ENCODE results near the gene FBLIM1.

Gene FBLIM1

GRCh38 chr1:15722836-15723532 is 35.6 kb upstream of the FBLIM1 start:
- Histone ChIP-seq H3K36me3 (ENCODE audit: control insufficient read depth, low read length) (peaks cover 33% of the 10 kb centered on the region), H3K9me3 (ENCODE audit: control insufficient read depth, insufficient read depth, low read length) (no peaks in the 10 kb centered on the region), H3F3A (ENCODE audit: control insufficient read depth, insufficient read depth) (no peaks in the 10 kb centered on the region), H3K9me2 (replicated peaks; ENCODE audit: control insufficient read depth, low read length) (no peaks in the 10 kb centered on the region), H3K4me1 (ENCODE audit: control insufficient read depth, low read length) (no peaks in the 10 kb centered on the region), H3K79me2 (ENCODE audit: control insufficient read depth, low read length) (no peaks in the 10 kb centered on the region), H3K4me3 (ENCODE audit: low read length) (no peak overlapping the region), H4K20me1 (ENCODE audit: control insufficient read depth, insufficient read depth, low read depth, low read length) (no peaks in the 10 kb centered on the region), H3K4me2 (ENCODE audit: low read length) (no peak overlapping the region), H3K27ac (ENCODE audit: low read depth, low read length) (no peak overlapping the region), H3K27me3 (ENCODE audit: control insufficient read depth, low read length) (no peaks in the 10 kb centered on the region)
- TF ChIP-seq, protein P1, sequence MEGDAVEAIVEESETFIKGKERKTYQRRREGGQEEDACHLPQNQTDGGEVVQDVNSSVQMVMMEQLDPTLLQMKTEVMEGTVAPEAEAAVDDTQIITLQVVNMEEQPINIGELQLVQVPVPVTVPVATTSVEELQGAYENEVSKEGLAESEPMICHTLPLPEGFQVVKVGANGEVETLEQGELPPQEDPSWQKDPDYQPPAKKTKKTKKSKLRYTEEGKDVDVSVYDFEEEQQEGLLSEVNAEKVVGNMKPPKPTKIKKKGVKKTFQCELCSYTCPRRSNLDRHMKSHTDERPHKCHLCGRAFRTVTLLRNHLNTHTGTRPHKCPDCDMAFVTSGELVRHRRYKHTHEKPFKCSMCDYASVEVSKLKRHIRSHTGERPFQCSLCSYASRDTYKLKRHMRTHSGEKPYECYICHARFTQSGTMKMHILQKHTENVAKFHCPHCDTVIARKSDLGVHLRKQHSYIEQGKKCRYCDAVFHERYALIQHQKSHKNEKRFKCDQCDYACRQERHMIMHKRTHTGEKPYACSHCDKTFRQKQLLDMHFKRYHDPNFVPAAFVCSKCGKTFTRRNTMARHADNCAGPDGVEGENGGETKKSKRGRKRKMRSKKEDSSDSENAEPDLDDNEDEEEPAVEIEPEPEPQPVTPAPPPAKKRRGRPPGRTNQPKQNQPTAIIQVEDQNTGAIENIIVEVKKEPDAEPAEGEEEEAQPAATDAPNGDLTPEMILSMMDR (IDR thresholded peaks at IDR 0.05; ENCODE audit: low read depth, low read length, poor library complexity, severe bottlenecking): no peak
- no peak for TF ChIP-seq EZH2phosphoT487 (IDR thresholded peaks at IDR 0.05; ENCODE audit: borderline replicate concordance, low read length)

- no peak overlapping the region for H3K27ac ChIP-seq (ENCODE audit: low read depth, low read length)
- H3K27me3 ChIP-seq (ENCODE audit: control insufficient read depth, low read length): no peaks in the 10 kb centered on the region
- no peaks in the 10 kb centered on the region for H3K4me1 ChIP-seq (ENCODE audit: control insufficient read depth, low read length)
- no peaks in the 10 kb centered on the region for H3K79me2 ChIP-seq (ENCODE audit: control insufficient read depth, low read length)
- H4K20me1 ChIP-seq (ENCODE audit: control insufficient read depth, insufficient read depth, low read depth, low read length): no peaks in the 10 kb centered on the region
- no peaks in the 10 kb centered on the region for H3K9me3 ChIP-seq (ENCODE audit: control insufficient read depth, insufficient read depth, low read length)
- peaks cover 35% of the 10 kb centered on the region for H3K36me3 ChIP-seq (ENCODE audit: control insufficient read depth, low read length)
- H3K4me3 ChIP-seq (ENCODE audit: low read length): no peak overlapping the region
- H3K9me2 ChIP-seq (replicated peaks; ENCODE audit: control insufficient read depth, low read length): no peaks in the 10 kb centered on the region
- TF ChIP-seq EZH2phosphoT487 (IDR thresholded peaks at IDR 0.05; ENCODE audit: borderline replicate concordance, low read length): no peak
- TF ChIP-seq, protein P1 (IDR thresholded peaks at IDR 0.05; ENCODE audit: low read depth, low read length, poor library complexity, severe bottlenecking): no peak
- H3K4me2 ChIP-seq (ENCODE audit: low read length): no peak overlapping the region
- H3F3A ChIP-seq (ENCODE audit: control insufficient read depth, insufficient read depth): no peaks in the 10 kb centered on the region
Observed at GRCh38 chr1:15723631-15724246, 34.9 kb upstream of the FBLIM1 start.

GRCh38 chr1:15724949-15725880 is 33.4 kb upstream of the FBLIM1 start:
- H3K4me2 ChIP-seq (ENCODE audit: low read length): no peak overlapping the region
- no peak overlapping the region for H3K27ac ChIP-seq (ENCODE audit: low read depth, low read length)
- H3F3A ChIP-seq (ENCODE audit: control insufficient read depth, insufficient read depth): no peaks in the 10 kb centered on the region
- H3K4me3 ChIP-seq (ENCODE audit: low read length): no peak overlapping the region
- H3K27me3 ChIP-seq (ENCODE audit: control insufficient read depth, low read length): no peaks in the 10 kb centered on the region
- H3K9me3 ChIP-seq (ENCODE audit: control insufficient read depth, insufficient read depth, low read length): no peaks in the 10 kb centered on the region
- H3K9me2 ChIP-seq (replicated peaks; ENCODE audit: control insufficient read depth, low read length): no peaks in the 10 kb centered on the region
- no peaks in the 10 kb centered on the region for H3K4me1 ChIP-seq (ENCODE audit: control insufficient read depth, low read length)
- no peaks in the 10 kb centered on the region for H4K20me1 ChIP-seq (ENCODE audit: control insufficient read depth, insufficient read depth, low read depth, low read length)
- no peaks in the 10 kb centered on the region for H3K79me2 ChIP-seq (ENCODE audit: control insufficient read depth, low read length)
- peaks cover 38% of the 10 kb centered on the region for H3K36me3 ChIP-seq (ENCODE audit: control insufficient read depth, low read length)
- no peak for TF ChIP-seq EZH2phosphoT487 (IDR thresholded peaks at IDR 0.05; ENCODE audit: borderline replicate concordance, low read length)
- TF ChIP-seq, protein P1 (IDR thresholded peaks at IDR 0.05; ENCODE audit: low read depth, low read length, poor library complexity, severe bottlenecking): no peak
